WI38 (cell line): ENCODE measurements around the gene CCDC137.

Experiments used
- H3K4me3 ChIP-seq: 2 replicates; pipeline ENCODE4 v1.5.1; 2011; ENCODE audit warnings: low read depth, mild to moderate bottlenecking, control low read depth, low read length
- CTCF ChIP-seq: IDR thresholded peaks from 2 replicates; pipeline ENCODE4 v1.5.1; 2012; ENCODE audit warnings: low read depth, mild to moderate bottlenecking, control low read depth, low read length

Gene CCDC137

GRCh38 chr17:81713556-81714411 is 47.2 kb downstream of the CCDC137 start:
- no peak for TF ChIP-seq CTCF
- peak overlapping the region; percentile 67; the same call in 1 of the 2 replicates for H3K4me3 ChIP-seq

GRCh38 chr17:81714412-81715106 is 48.0 kb downstream of the CCDC137 start:
- TF ChIP-seq CTCF = no peak
- H3K4me3 ChIP-seq = no peak overlapping the region

GRCh38 chr17:81715107-81715871 is 48.8 kb downstream of the CCDC137 start:
- H3K4me3 ChIP-seq = no peak overlapping the region
- no peak for TF ChIP-seq CTCF

- no peak for TF ChIP-seq CTCF
- no peak overlapping the region for H3K4me3 ChIP-seq
These were observed 49.5 kb downstream of the CCDC137 start for GRCh38 chr17:81715872-81716673.

GRCh38 chr17:81716674-81716996 is 50.1 kb downstream of the CCDC137 start:
- no peak for TF ChIP-seq CTCF
- H3K4me3 ChIP-seq = no peak overlapping the region

GRCh38 chr17:81717049-81717765 is 50.7 kb downstream of the CCDC137 start:
- TF ChIP-seq CTCF = no peak
- H3K4me3 ChIP-seq = no peak overlapping the region
